Activated naive CD4-positive, alpha-beta T cell treated with anti-CD3 and anti-CD28 coated beads, Interleukin-2, amount 50 U/mL, for 24 hours (primary cell): Measurements from ENCODE around the gene FOXK2.

Experiments
- H3K27ac Mint-ChIP-seq: one replicate; pipeline ENCODE4 v1.8.0; 2021; ENCODE audit warnings: mild to moderate bottlenecking, mixed read lengths
- H3K27me3 Mint-ChIP-seq: one replicate; pipeline ENCODE4 v1.8.0; 2021; ENCODE audit warnings: mixed read lengths
- H3K36me3 Mint-ChIP-seq: one replicate; pipeline ENCODE4 v1.8.0; 2021; ENCODE audit warnings: mixed read lengths
- H3K4me1 Mint-ChIP-seq: one replicate; pipeline ENCODE4 v1.8.0; 2021; ENCODE audit warnings: mixed read lengths
- H3K4me3 Mint-ChIP-seq: one replicate; pipeline ENCODE4 v1.8.0; 2021; ENCODE audit warnings: mild to moderate bottlenecking, mixed read lengths
- H3K9me3 Mint-ChIP-seq: one replicate; pipeline ENCODE4 v1.8.0; 2021; ENCODE audit warnings: mixed read lengths

Gene FOXK2

GRCh38 chr17:82611140-82612058, 91.9 kb downstream of the FOXK2 start:
- H3K27me3 Mint-ChIP-seq = no peaks in the 10 kb centered on the region
- H3K4me3 Mint-ChIP-seq = no peak overlapping the region
- H3K4me1 Mint-ChIP-seq = no peaks in the 10 kb centered on the region
- H3K27ac Mint-ChIP-seq = no peak overlapping the region
- peaks cover 13% of the 10 kb centered on the region for H3K36me3 Mint-ChIP-seq
- no peaks in the 10 kb centered on the region for H3K9me3 Mint-ChIP-seq

GRCh38 chr17:82613283-82614094, 94.0 kb downstream of the FOXK2 start:
- H3K36me3 Mint-ChIP-seq = peaks cover 16% of the 10 kb centered on the region
- no peak overlapping the region for H3K4me3 Mint-ChIP-seq
- no peaks in the 10 kb centered on the region for H3K9me3 Mint-ChIP-seq
- H3K27ac Mint-ChIP-seq = no peak overlapping the region
- no peaks in the 10 kb centered on the region for H3K4me1 Mint-ChIP-seq
- H3K27me3 Mint-ChIP-seq = no peaks in the 10 kb centered on the region

- H3K27ac Mint-ChIP-seq = no peak overlapping the region
- peaks cover 17% of the 10 kb centered on the region for H3K36me3 Mint-ChIP-seq
- H3K4me1 Mint-ChIP-seq = no peaks in the 10 kb centered on the region
- H3K27me3 Mint-ChIP-seq = no peaks in the 10 kb centered on the region
- H3K4me3 Mint-ChIP-seq = no peak overlapping the region
- H3K9me3 Mint-ChIP-seq = no peaks in the 10 kb centered on the region
These were observed 94.6 kb downstream of the FOXK2 start for GRCh38 chr17:82614095-82614631.

- H3K27ac Mint-ChIP-seq = no peak overlapping the region
- peaks cover 12% of the 10 kb centered on the region for H3K36me3 Mint-ChIP-seq
- no peaks in the 10 kb centered on the region for H3K27me3 Mint-ChIP-seq
- no peaks in the 10 kb centered on the region for H3K9me3 Mint-ChIP-seq
- H3K4me1 Mint-ChIP-seq = no peaks in the 10 kb centered on the region
- H3K4me3 Mint-ChIP-seq = no peak overlapping the region
These were observed 95.8 kb downstream of the FOXK2 start for GRCh38 chr17:82615084-82616020.

GRCh38 chr17:82616021-82616711, 96.6 kb downstream of the FOXK2 start:
- Mint-ChIP-seq H3K4me3 (no peak overlapping the region), H3K27ac (no peak overlapping the region), H3K27me3 (no peaks in the 10 kb centered on the region), H3K9me3 (no peaks in the 10 kb centered on the region), H3K36me3 (peaks cover 12% of the 10 kb centered on the region), H3K4me1 (no peaks in the 10 kb centered on the region)

- Mint-ChIP-seq H3K27ac (no peak overlapping the region), H3K27me3 (no peaks in the 10 kb centered on the region), H3K4me1 (no peaks in the 10 kb centered on the region), H3K36me3 (peaks cover 12% of the 10 kb centered on the region), H3K4me3 (no peak overlapping the region), H3K9me3 (no peaks in the 10 kb centered on the region)
These were observed 99.7 kb downstream of the FOXK2 start for GRCh38 chr17:82619211-82619610.

- H3K27ac Mint-ChIP-seq = no peak overlapping the region
- no peak overlapping the region for H3K4me3 Mint-ChIP-seq
These were observed 100.1 kb downstream of the FOXK2 start for GRCh38 chr17:82619641-82620040.

GRCh38 chr17:82623707-82624106, 104.2 kb downstream of the FOXK2 start:
- Mint-ChIP-seq H3K27me3 (no peaks in the 10 kb centered on the region), H3K27ac (no peak overlapping the region), H3K36me3 (peaks cover 13% of the 10 kb centered on the region), H3K9me3 (no peaks in the 10 kb centered on the region), H3K4me1 (no peaks in the 10 kb centered on the region), H3K4me3 (no peak overlapping the region)

More at GRCh38 chr17:82619641-82620040, 100.1 kb downstream of the FOXK2 start:
- Mint-ChIP-seq H3K9me3 (no peaks in the 10 kb centered on the region), H3K36me3 (peaks cover 10% of the 10 kb centered on the region), H3K4me1 (no peaks in the 10 kb centered on the region), H3K27me3 (no peaks in the 10 kb centered on the region)

GRCh38 chr17:82627405-82627804, 107.9 kb downstream of the FOXK2 start:
- Mint-ChIP-seq H3K9me3 (no peaks in the 10 kb centered on the region), H3K36me3 (peaks cover 16% of the 10 kb centered on the region), H3K27me3 (no peaks in the 10 kb centered on the region), H3K4me1 (peaks cover 5% of the 10 kb centered on the region), H3K4me3 (no peak overlapping the region), H3K27ac (no peak overlapping the region)

GRCh38 chr17:82629748-82630147, 110.2 kb downstream of the FOXK2 start:
- Mint-ChIP-seq H3K4me3 (no peak overlapping the region), H3K9me3 (no peaks in the 10 kb centered on the region), H3K27me3 (no peaks in the 10 kb centered on the region), H3K27ac (no peak overlapping the region), H3K4me1 (peaks cover 18% of the 10 kb centered on the region), H3K36me3 (peaks cover 15% of the 10 kb centered on the region)

- Mint-ChIP-seq H3K27ac (no peak overlapping the region), H3K4me3 (no peak overlapping the region), H3K4me1 (peaks cover 23% of the 10 kb centered on the region), H3K27me3 (no peaks in the 10 kb centered on the region), H3K36me3 (peaks cover 16% of the 10 kb centered on the region), H3K9me3 (no peaks in the 10 kb centered on the region)
These were observed 110.7 kb downstream of the FOXK2 start for GRCh38 chr17:82630212-82630611.

- Mint-ChIP-seq H3K27me3 (no peaks in the 10 kb centered on the region), H3K27ac (no peak overlapping the region), H3K36me3 (peaks cover 16% of the 10 kb centered on the region), H3K9me3 (no peaks in the 10 kb centered on the region), H3K4me3 (no peak overlapping the region), H3K4me1 (peaks cover 27% of the 10 kb centered on the region)
These were observed 112.0 kb downstream of the FOXK2 start for GRCh38 chr17:82631544-82631943.

- Mint-ChIP-seq H3K36me3 (peaks cover 20% of the 10 kb centered on the region), H3K4me1 (peaks cover 36% of the 10 kb centered on the region), H3K9me3 (no peaks in the 10 kb centered on the region), H3K27ac (no peak overlapping the region), H3K27me3 (no peaks in the 10 kb centered on the region), H3K4me3 (no peak overlapping the region)
These were observed 112.9 kb downstream of the FOXK2 start for GRCh38 chr17:82632451-82632850.

- no peaks in the 10 kb centered on the region for H3K9me3 Mint-ChIP-seq
- no peak overlapping the region for H3K4me3 Mint-ChIP-seq
- H3K27ac Mint-ChIP-seq = no peak overlapping the region
- peaks cover 40% of the 10 kb centered on the region for H3K4me1 Mint-ChIP-seq
- peaks cover 20% of the 10 kb centered on the region for H3K36me3 Mint-ChIP-seq
- no peaks in the 10 kb centered on the region for H3K27me3 Mint-ChIP-seq
These were observed 113.8 kb downstream of the FOXK2 start for GRCh38 chr17:82633343-82633742.
